Neural crest cell (in vitro differentiated cells): ENCODE measurements around the gene C1orf21. TPM values are rescaled to one million over a fixed set of nuclear protein-coding genes. Genes with fewer than 3 reads are reported as not detected.

ENCODE experiments used
- DNase-seq: peaks from one replicate; pipeline ENCODE4 v3.0.0; 2021; ENCODE audit warnings: low read depth, mixed read lengths, low spot score
- H3K27ac Mint-ChIP-seq: one replicate; pipeline ENCODE4 v1.8.0; 2021; ENCODE audit warnings: mild to moderate bottlenecking, mixed read lengths; ENCODE audit not compliant: unreplicated experiment
- H3K27me3 Mint-ChIP-seq: 2 replicates; pipeline ENCODE4 v1.8.0; 2021; ENCODE audit warnings: low read depth, mild to moderate bottlenecking, mixed read lengths
- H3K36me3 Mint-ChIP-seq: 2 replicates; pipeline ENCODE4 v1.8.0; 2021; ENCODE audit warnings: low read depth, mild to moderate bottlenecking, mixed read lengths
- H3K4me1 Mint-ChIP-seq: 2 replicates; pipeline ENCODE4 v1.8.0; 2021; ENCODE audit warnings: mixed read lengths
- H3K4me3 Mint-ChIP-seq: one replicate; pipeline ENCODE4 v1.8.0; 2021; ENCODE audit warnings: mild to moderate bottlenecking, mixed read lengths
- H3K9me3 Mint-ChIP-seq: 2 replicates; pipeline ENCODE4 v1.8.0; 2021; ENCODE audit warnings: mixed read lengths
- CTCF ChIP-seq: fragments of 200-600 bp; sonication (generic); conservative IDR thresholded peaks from 2 replicates; pipeline ENCODE4 v1.5.0; 2021; ENCODE audit warnings: antibody characterized with exemption, mild to moderate bottlenecking
- total RNA-seq: library from RNA; stranded (reverse); gene quantifications from 2 replicates; pipeline ENCODE4 v1.2.1, GENCODE V29; 2021

Gene C1orf21
- total RNA-seq, 1 donor from 2014 or later: 29.8 TPM

DNA sequence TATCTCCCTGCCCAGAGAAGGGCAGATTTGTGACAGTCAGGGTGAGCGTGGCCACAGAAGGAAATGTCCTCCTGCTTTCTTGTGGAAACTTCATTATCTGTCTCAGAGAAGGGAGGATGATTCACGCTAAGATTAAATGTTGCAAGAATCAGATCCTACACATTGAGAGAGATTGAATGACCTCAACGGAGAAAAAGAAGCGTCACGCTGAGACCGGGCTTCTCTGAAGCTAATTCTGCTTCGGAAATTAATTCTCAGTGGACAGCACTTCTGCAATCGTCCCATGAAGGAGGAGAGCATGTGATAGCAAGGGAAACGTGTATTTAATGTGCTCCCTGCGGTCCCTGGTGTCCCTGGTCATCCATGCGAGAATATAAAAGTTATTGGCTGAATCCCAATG, 19.8 kb upstream of the C1orf21 start:
- Mint-ChIP-seq H3K36me3 (no peaks in the 10 kb centered on the region), H3K27ac (no peak overlapping the region), H3K9me3 (no peaks in the 10 kb centered on the region), H3K4me3 (no peak overlapping the region), H3K27me3 (no peaks in the 10 kb centered on the region), H3K4me1 (no peaks in the 10 kb centered on the region)
- no peak for TF ChIP-seq CTCF
- no peak for DNase-seq

DNA sequence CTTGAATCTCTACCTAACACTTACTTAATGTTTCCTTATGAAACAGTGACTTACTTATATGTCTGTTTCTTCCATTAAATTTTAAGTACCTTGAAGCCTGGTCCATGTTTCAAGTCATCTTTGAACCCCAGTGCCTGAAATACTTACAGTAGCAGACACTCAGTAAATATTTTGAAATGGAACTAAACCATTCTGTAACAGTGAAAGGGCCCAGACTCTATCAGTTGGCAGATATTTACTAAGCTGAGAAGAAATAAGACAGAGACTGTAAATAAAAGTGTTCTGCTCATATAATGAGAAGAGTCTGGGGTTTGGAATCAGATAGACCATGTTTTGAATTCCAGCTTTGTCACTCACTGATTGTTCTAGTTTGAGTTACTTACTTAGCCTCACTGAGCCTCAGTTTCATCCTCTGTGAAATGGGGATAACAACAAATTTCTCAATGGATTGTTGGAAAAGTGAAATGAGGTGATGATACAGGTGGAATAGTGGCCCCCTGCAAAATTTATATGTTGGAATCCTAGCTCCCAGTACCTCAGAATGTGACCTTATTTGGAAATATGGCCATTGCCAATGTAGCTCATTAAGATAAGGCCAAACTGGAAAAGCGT, 19.3 kb upstream of the C1orf21 start:
- H3K27ac Mint-ChIP-seq: no peak overlapping the region
- H3K27me3 Mint-ChIP-seq: no peaks in the 10 kb centered on the region
- H3K36me3 Mint-ChIP-seq: no peaks in the 10 kb centered on the region
- H3K4me3 Mint-ChIP-seq: no peak overlapping the region
- no peaks in the 10 kb centered on the region for H3K9me3 Mint-ChIP-seq
- H3K4me1 Mint-ChIP-seq: no peaks in the 10 kb centered on the region
- no peak for TF ChIP-seq CTCF
- DNase-seq: no peak

- Mint-ChIP-seq H3K27me3 (no peaks in the 10 kb centered on the region), H3K36me3 (no peaks in the 10 kb centered on the region), H3K4me1 (no peaks in the 10 kb centered on the region), H3K9me3 (no peaks in the 10 kb centered on the region), H3K4me3 (no peak overlapping the region), H3K27ac (no peak overlapping the region)
- no peak for TF ChIP-seq CTCF
- DNase-seq: no peak
Measured at GRCh38 chr1:184368354-184368753, 18.5 kb upstream of the C1orf21 start.

DNA sequence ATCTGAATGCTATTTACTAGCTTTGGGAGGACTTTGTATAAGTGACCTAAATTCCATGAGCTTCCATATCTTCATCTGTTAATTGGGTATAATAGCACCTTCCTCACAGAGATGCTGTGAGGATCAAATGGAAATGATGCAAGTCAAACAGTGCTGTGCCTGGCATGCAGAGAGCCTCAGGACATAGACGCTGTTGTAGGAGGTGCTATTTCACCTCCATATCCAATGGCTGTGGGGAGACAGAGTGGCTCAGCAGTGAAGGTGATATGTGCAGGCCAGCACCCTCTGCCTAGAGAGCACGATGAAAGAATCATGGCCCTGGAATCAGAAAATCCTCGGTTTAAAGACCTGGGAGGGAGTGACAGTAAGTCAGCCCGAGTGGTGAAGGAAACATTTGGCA, 16.0 kb upstream of the C1orf21 start:
- H3K27ac Mint-ChIP-seq: no peak overlapping the region
- no peak for DNase-seq
- no peaks in the 10 kb centered on the region for H3K4me1 Mint-ChIP-seq
- no peaks in the 10 kb centered on the region for H3K36me3 Mint-ChIP-seq
- no peaks in the 10 kb centered on the region for H3K27me3 Mint-ChIP-seq
- TF ChIP-seq CTCF: no peak
- no peak overlapping the region for H3K4me3 Mint-ChIP-seq
- no peaks in the 10 kb centered on the region for H3K9me3 Mint-ChIP-seq

GRCh38 chr1:184373155-184373554, 13.7 kb upstream of the C1orf21 start:
- Mint-ChIP-seq H3K4me3 (no peak overlapping the region), H3K9me3 (no peaks in the 10 kb centered on the region), H3K27me3 (no peaks in the 10 kb centered on the region), H3K36me3 (no peaks in the 10 kb centered on the region), H3K4me1 (no peaks in the 10 kb centered on the region), H3K27ac (no peak overlapping the region)
- no peak for TF ChIP-seq CTCF
- DNase-seq: no peak
